Measurements from ENCODE around the gene ABCA9. TPM values are rescaled to one million over a fixed set of nuclear protein-coding genes. Genes with fewer than 3 reads are reported as not detected.

Gene ABCA9
- polyA plus RNA-seq, 1 donor (not counting 4 experiments of a cell fraction or from before 2014, with no cell fraction given): 0.17 TPM

DNA sequence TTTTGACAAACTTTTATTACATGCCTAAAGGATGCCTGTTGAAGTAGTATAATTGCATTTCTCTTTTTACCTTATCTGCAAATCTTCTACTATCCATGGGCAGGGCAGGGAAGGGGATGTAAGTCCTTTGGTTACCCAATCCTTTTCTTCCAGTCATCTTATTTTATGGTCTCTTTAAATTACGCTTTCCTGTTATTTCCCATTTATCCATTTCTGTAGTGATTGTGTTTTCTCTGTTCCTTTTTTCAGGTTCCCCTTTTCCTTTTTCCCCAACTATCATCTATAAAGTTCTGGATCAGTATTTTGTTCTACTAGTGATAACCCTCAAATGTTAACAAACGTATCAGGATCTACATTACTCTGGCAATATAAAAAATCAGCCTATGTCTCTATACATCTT, 3.3 kb upstream of the ABCA9 start:
- H3K9me1 ChIP-seq (ENCODE audit: control insufficient read depth, extremely low read depth, insufficient read depth, low read length): no peaks in the 10 kb centered on the region
- no peaks in the 10 kb centered on the region for H3K36me3 ChIP-seq (ENCODE audit: control insufficient read depth in 2 of 2, extremely low read depth in 1 of 2, insufficient read depth in 2 of 2, low read length in 2 of 2)
- no peak overlapping the region for H3K27ac ChIP-seq (ENCODE audit: control insufficient read depth, insufficient read depth, low read length)
- no peak for FAIRE-seq
- no peak overlapping the region for H3K4me3 ChIP-seq (ENCODE audit: control insufficient read depth in 2 of 3, extremely low read depth in 1 of 3, insufficient read depth in 2 of 3, low read depth in 1 of 3, low read length in 3 of 3)
- no peaks in the 10 kb centered on the region for H3K4me1 ChIP-seq (ENCODE audit: control insufficient read depth, extremely low read depth, insufficient read depth, low read length)
- no peak for DNase-seq (ENCODE audit: low read depth, low spot score)
- H3K9ac ChIP-seq (ENCODE audit: control insufficient read depth, extremely low read depth, insufficient read depth, low read length): no peak overlapping the region
- TF ChIP-seq, protein P1, sequence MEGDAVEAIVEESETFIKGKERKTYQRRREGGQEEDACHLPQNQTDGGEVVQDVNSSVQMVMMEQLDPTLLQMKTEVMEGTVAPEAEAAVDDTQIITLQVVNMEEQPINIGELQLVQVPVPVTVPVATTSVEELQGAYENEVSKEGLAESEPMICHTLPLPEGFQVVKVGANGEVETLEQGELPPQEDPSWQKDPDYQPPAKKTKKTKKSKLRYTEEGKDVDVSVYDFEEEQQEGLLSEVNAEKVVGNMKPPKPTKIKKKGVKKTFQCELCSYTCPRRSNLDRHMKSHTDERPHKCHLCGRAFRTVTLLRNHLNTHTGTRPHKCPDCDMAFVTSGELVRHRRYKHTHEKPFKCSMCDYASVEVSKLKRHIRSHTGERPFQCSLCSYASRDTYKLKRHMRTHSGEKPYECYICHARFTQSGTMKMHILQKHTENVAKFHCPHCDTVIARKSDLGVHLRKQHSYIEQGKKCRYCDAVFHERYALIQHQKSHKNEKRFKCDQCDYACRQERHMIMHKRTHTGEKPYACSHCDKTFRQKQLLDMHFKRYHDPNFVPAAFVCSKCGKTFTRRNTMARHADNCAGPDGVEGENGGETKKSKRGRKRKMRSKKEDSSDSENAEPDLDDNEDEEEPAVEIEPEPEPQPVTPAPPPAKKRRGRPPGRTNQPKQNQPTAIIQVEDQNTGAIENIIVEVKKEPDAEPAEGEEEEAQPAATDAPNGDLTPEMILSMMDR (optimal IDR thresholded peaks at IDR 0.05 in 1 of 3, IDR thresholded peaks at IDR 0.05 in 1 of 3, conservative IDR thresholded peaks at IDR 0.05 in 1 of 3; ENCODE audit: extremely low read depth in 1 of 3, insufficient read depth in 2 of 3, low read length in 3 of 3): no peak
- no peak for TF ChIP-seq EZH2 (IDR thresholded peaks at IDR 0.05; ENCODE audit: low read length)
- H4K20me1 ChIP-seq (ENCODE audit: control insufficient read depth, extremely low read depth, insufficient read depth, low read length): no peaks in the 10 kb centered on the region
- no peak overlapping the region for H2AFZ ChIP-seq (ENCODE audit: control insufficient read depth, low read length)
- H3K27me3 ChIP-seq (ENCODE audit: control insufficient read depth, extremely low read depth, insufficient read depth, low read length): no peaks in the 10 kb centered on the region
- H3K79me2 ChIP-seq (ENCODE audit: control insufficient read depth, insufficient read depth, low read length): no peaks in the 10 kb centered on the region
- no peaks in the 10 kb centered on the region for H3K9me3 ChIP-seq (ENCODE audit: control insufficient read depth, low read depth, low read length)
- H3K4me2 ChIP-seq (ENCODE audit: control insufficient read depth, extremely low read depth, insufficient read depth, low read depth, low read length): no peak overlapping the region
- dilution Hi-C loops (cut with MboI; ENCODE audit: extremely low pct_ligation_motif_present, low sequenced_read_pairs): no loop called here

DNA sequence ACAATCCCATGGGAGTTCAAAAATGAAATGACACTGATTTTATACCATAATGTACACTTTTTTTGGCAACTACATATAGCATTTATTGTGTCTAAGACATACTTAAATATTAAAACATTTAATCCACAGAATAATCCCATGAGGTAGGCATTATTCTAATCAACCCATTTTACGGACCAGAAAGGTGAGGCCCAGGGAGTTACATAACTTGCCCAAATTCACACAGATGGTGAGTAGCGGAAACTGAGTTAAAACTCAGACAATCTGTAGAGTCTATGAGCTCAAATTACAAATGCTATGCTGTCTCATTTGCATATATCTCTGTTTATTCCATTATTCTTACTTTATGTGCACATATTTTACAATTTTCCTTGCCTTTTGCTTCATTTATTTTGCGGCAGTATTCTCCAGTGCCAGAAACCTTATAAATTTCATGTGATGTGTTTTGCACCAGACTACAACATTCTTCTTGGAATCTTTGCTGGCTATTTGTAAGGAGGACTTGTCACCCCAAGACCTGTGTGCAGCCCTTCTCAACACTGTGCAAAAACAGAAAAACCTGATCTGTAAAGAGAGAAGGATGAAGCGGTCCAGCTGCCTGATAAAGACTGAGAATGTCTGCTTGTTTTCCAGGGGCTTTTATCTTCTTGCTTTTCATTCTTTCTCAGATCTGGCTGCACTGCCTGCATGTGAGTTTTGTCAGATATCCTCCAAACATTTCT, 2.3 kb upstream of the ABCA9 start:
- Histone ChIP-seq H3K9ac (ENCODE audit: control insufficient read depth, extremely low read depth, insufficient read depth, low read length) (no peak overlapping the region), H3K9me1 (ENCODE audit: control insufficient read depth, extremely low read depth, insufficient read depth, low read length) (no peaks in the 10 kb centered on the region), H3K9me3 (ENCODE audit: control insufficient read depth, low read depth, low read length) (no peaks in the 10 kb centered on the region), H4K20me1 (ENCODE audit: control insufficient read depth, extremely low read depth, insufficient read depth, low read length) (no peaks in the 10 kb centered on the region), H3K27me3 (ENCODE audit: control insufficient read depth, extremely low read depth, insufficient read depth, low read length) (no peaks in the 10 kb centered on the region), H3K79me2 (ENCODE audit: control insufficient read depth, insufficient read depth, low read length) (no peaks in the 10 kb centered on the region), H3K4me1 (ENCODE audit: control insufficient read depth, extremely low read depth, insufficient read depth, low read length) (no peaks in the 10 kb centered on the region), H2AFZ (ENCODE audit: control insufficient read depth, low read length) (no peak overlapping the region), H3K4me2 (ENCODE audit: control insufficient read depth, extremely low read depth, insufficient read depth, low read depth, low read length) (no peak overlapping the region), H3K36me3 (ENCODE audit: control insufficient read depth in 2 of 2, extremely low read depth in 1 of 2, insufficient read depth in 2 of 2, low read length in 2 of 2) (no peaks in the 10 kb centered on the region), H3K27ac (ENCODE audit: control insufficient read depth, insufficient read depth, low read length) (no peak overlapping the region), H3K4me3 (ENCODE audit: control insufficient read depth in 2 of 3, extremely low read depth in 1 of 3, insufficient read depth in 2 of 3, low read depth in 1 of 3, low read length in 3 of 3) (no peak overlapping the region)
- dilution Hi-C loops (cut with MboI; ENCODE audit: extremely low pct_ligation_motif_present, low sequenced_read_pairs): no loop called here
- FAIRE-seq (no peak), DNase-seq (ENCODE audit: low read depth, low spot score) (no peak)
- no peak for TF ChIP-seq EZH2 (IDR thresholded peaks at IDR 0.05; ENCODE audit: low read length)
- TF ChIP-seq, protein P1 (optimal IDR thresholded peaks at IDR 0.05 in 1 of 3, IDR thresholded peaks at IDR 0.05 in 1 of 3, conservative IDR thresholded peaks at IDR 0.05 in 1 of 3; ENCODE audit: extremely low read depth in 1 of 3, insufficient read depth in 2 of 3, low read length in 3 of 3): no peak

Measured in keratinocyte (primary cell).